HG03469 (cell line): ENCODE measurements around the gene RAB11FIP4.

Source experiments
- ATAC-seq: cut with Tn5 transposase; IDR thresholded peaks from one replicate; pipeline ENCODE4 v1.9.1; 2021; ENCODE audit warnings: mild to moderate bottlenecking, moderate library complexity, moderate number of reproducible peaks; ENCODE audit not compliant: unreplicated experiment

Gene RAB11FIP4

GRCh38 chr17:31386542-31387075, 4.9 kb upstream of the RAB11FIP4 start:
- ATAC-seq = no peak

GRCh38 chr17:31387438-31387837, 4.0 kb upstream of the RAB11FIP4 start:
- no peak for ATAC-seq

GRCh38 chr17:31388351-31388750, 3.1 kb upstream of the RAB11FIP4 start:
- no peak for ATAC-seq

- no peak for ATAC-seq
Observed at GRCh38 chr17:31388770-31389656, 2.5 kb upstream of the RAB11FIP4 start.

GRCh38 chr17:31389657-31390381, 1.7 kb upstream of the RAB11FIP4 start:
- no peak for ATAC-seq

GRCh38 chr17:31390426-31390747, 1.1 kb upstream of the RAB11FIP4 start:
- ATAC-seq = no peak

GRCh38 chr17:31390748-31391495, 553 bp upstream of the RAB11FIP4 start:
- no peak for ATAC-seq

GRCh38 chr17:31392002-31392855, 754 bp downstream of the RAB11FIP4 start:
- ATAC-seq = no peak

- no peak for ATAC-seq
Observed at GRCh38 chr17:31392856-31393748, 1.6 kb downstream of the RAB11FIP4 start.

GRCh38 chr17:31393749-31394146, 2.3 kb downstream of the RAB11FIP4 start:
- no peak for ATAC-seq

- no peak for ATAC-seq
Observed at GRCh38 chr17:31394544-31394943, 3.1 kb downstream of the RAB11FIP4 start.

- ATAC-seq = no peak
Observed at GRCh38 chr17:31397256-31397939, 5.9 kb downstream of the RAB11FIP4 start.

- no peak for ATAC-seq
Observed at GRCh38 chr17:31398381-31399311, 7.2 kb downstream of the RAB11FIP4 start.

- ATAC-seq = no peak
Observed at GRCh38 chr17:31400481-31400950, 9.0 kb downstream of the RAB11FIP4 start.

- no peak for ATAC-seq
Observed at GRCh38 chr17:31401456-31402254, 10.2 kb downstream of the RAB11FIP4 start.

- no peak for ATAC-seq
Observed at GRCh38 chr17:31404028-31404949, 12.8 kb downstream of the RAB11FIP4 start.
